ENCODE measurements around the gene TRIO.

TRIO gene

DNA sequence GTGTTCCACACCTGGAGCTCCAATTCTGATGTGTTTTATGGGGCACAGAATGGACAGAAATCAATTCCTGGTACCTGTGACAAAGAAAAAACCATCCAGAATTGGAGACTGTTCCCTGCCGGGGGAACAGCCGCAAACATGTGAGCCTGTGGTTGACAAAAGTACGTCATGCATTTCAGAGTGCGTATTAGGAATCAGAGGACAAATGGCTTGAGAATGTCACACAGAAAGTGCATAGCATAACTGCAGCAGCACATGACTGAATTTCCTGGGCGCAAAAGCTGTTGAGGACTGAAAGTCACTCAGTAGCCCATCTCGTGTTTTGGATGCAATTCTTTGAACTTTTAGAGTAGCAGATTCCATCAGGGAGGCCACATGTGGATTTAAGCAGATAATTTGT is 85.1 kb downstream of the TRIO start:
- H3K9ac ChIP-seq (ENCODE audit: low read depth, low read length) = no peak overlapping the region
- no peaks in the 10 kb centered on the region for H3K9me3 ChIP-seq (ENCODE audit: control insufficient read depth, insufficient read depth, low read length)
- H3K36me3 ChIP-seq (ENCODE audit: insufficient read depth, low read length) = no peaks in the 10 kb centered on the region
- H3K4me1 ChIP-seq (ENCODE audit: insufficient read depth, low read length) = peaks cover 50% of the 10 kb centered on the region

DNA sequence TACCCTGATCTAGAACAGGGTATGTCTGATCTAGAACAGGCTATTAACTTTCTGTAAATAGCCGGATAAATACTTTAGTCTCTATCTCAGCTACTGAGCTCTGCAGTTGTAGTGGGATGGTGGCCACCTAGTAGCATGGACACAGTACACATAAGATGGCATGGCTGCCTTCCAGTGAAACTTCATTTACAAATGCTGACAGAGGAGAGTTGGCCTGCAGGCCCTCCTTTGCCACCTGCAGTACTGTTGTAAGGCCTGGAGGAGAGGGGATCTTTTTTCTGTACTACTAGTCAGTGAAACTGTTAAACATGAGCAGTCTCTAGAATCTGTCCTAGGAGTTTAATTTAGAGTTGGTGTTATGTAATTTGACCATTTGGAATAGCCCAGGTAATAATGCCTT is 86.0 kb downstream of the TRIO start:
- Histone ChIP-seq H3K4me1 (ENCODE audit: insufficient read depth, low read length) (peaks cover 52% of the 10 kb centered on the region), H3K36me3 (ENCODE audit: insufficient read depth, low read length) (no peaks in the 10 kb centered on the region), H3K9me3 (ENCODE audit: control insufficient read depth, insufficient read depth, low read length) (no peaks in the 10 kb centered on the region), H3K9ac (ENCODE audit: low read depth, low read length) (no peak overlapping the region)

GRCh38 chr5:14229734-14230133 is 86.6 kb downstream of the TRIO start:
- Histone ChIP-seq H3K36me3 (ENCODE audit: insufficient read depth, low read length) (no peaks in the 10 kb centered on the region), H3K9ac (ENCODE audit: low read depth, low read length) (no peak overlapping the region), H3K4me1 (ENCODE audit: insufficient read depth, low read length) (peaks cover 49% of the 10 kb centered on the region), H3K9me3 (ENCODE audit: control insufficient read depth, insufficient read depth, low read length) (no peaks in the 10 kb centered on the region)

- Histone ChIP-seq H3K9me3 (ENCODE audit: control insufficient read depth, insufficient read depth, low read length) (no peaks in the 10 kb centered on the region), H3K4me1 (ENCODE audit: insufficient read depth, low read length) (peaks cover 39% of the 10 kb centered on the region), H3K36me3 (ENCODE audit: insufficient read depth, low read length) (no peaks in the 10 kb centered on the region), H3K9ac (ENCODE audit: low read depth, low read length) (no peak overlapping the region)
Measured at GRCh38 chr5:14231156-14231555, 88.0 kb downstream of the TRIO start.

- Histone ChIP-seq H3K36me3 (ENCODE audit: insufficient read depth, low read length) (no peaks in the 10 kb centered on the region), H3K9me3 (ENCODE audit: control insufficient read depth, insufficient read depth, low read length) (no peaks in the 10 kb centered on the region), H3K4me1 (ENCODE audit: insufficient read depth, low read length) (peaks cover 37% of the 10 kb centered on the region), H3K9ac (ENCODE audit: low read depth, low read length) (no peak overlapping the region)
Measured at GRCh38 chr5:14231890-14232289, 88.7 kb downstream of the TRIO start.

DNA sequence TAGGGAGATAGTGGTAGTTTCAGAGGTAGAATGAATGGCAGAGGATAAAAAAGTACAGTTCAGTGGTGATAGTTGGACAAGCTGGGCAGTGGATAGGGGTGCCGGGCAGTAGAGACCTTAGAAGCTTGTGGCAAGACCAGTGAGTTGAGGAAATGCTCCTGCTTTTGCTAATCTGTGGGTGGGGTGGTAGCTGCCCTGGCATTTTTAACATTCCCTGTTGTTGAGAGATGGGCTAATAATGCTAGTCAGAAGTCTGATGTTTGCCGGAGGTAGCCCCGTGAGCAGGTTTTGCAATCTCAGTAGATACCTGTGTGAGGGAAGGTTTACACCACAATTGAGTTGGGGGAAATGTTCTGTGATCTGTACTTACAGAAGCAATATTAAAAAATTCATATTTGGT is 91.1 kb downstream of the TRIO start:
- no peak overlapping the region for H3K9ac ChIP-seq (ENCODE audit: low read depth, low read length)
- H3K36me3 ChIP-seq (ENCODE audit: insufficient read depth, low read length) = no peaks in the 10 kb centered on the region
- no peaks in the 10 kb centered on the region for H3K9me3 ChIP-seq (ENCODE audit: control insufficient read depth, insufficient read depth, low read length)
- peaks cover 50% of the 10 kb centered on the region for H3K4me1 ChIP-seq (ENCODE audit: insufficient read depth, low read length)

- Histone ChIP-seq H3K9ac (ENCODE audit: low read depth, low read length) (no peak overlapping the region), H3K9me3 (ENCODE audit: control insufficient read depth, insufficient read depth, low read length) (no peaks in the 10 kb centered on the region), H3K4me1 (ENCODE audit: insufficient read depth, low read length) (peaks cover 40% of the 10 kb centered on the region), H3K36me3 (ENCODE audit: insufficient read depth, low read length) (no peaks in the 10 kb centered on the region)
Measured at GRCh38 chr5:14235872-14236271, 92.7 kb downstream of the TRIO start.

DNA sequence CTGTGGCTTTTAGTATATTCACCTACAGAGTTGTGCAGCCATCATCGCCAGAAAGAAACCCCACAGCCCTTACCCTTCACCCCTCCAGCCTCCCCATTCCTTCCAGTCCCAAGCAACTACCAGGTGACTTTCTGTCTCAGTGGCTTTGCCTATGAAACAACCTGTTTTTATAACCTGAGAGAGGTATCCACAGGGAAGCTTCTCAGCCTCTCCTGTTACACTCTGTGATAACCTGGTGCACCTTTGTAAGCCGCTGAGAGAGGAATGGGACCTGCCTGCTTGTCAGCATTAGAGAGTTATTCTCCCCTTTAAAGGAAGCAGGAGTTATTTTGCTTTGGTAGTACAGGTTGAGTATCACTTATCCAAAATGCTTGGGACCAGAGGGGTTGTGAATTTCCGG is 93.6 kb downstream of the TRIO start:
- Histone ChIP-seq H3K9me3 (ENCODE audit: control insufficient read depth, insufficient read depth, low read length) (no peaks in the 10 kb centered on the region), H3K4me1 (ENCODE audit: insufficient read depth, low read length) (peaks cover 33% of the 10 kb centered on the region), H3K9ac (ENCODE audit: low read depth, low read length) (no peak overlapping the region), H3K36me3 (ENCODE audit: insufficient read depth, low read length) (no peaks in the 10 kb centered on the region)

- H3K36me3 ChIP-seq (ENCODE audit: insufficient read depth, low read length) = no peaks in the 10 kb centered on the region
- H3K9ac ChIP-seq (ENCODE audit: low read depth, low read length) = no peak overlapping the region
- peaks cover 33% of the 10 kb centered on the region for H3K4me1 ChIP-seq (ENCODE audit: insufficient read depth, low read length)
- no peaks in the 10 kb centered on the region for H3K9me3 ChIP-seq (ENCODE audit: control insufficient read depth, insufficient read depth, low read length)
Measured at GRCh38 chr5:14237317-14238086, 94.4 kb downstream of the TRIO start.

- H3K36me3 ChIP-seq (ENCODE audit: insufficient read depth, low read length) = no peaks in the 10 kb centered on the region
- peaks cover 33% of the 10 kb centered on the region for H3K4me1 ChIP-seq (ENCODE audit: insufficient read depth, low read length)
Measured at GRCh38 chr5:14238272-14238671, 95.1 kb downstream of the TRIO start.

DNA sequence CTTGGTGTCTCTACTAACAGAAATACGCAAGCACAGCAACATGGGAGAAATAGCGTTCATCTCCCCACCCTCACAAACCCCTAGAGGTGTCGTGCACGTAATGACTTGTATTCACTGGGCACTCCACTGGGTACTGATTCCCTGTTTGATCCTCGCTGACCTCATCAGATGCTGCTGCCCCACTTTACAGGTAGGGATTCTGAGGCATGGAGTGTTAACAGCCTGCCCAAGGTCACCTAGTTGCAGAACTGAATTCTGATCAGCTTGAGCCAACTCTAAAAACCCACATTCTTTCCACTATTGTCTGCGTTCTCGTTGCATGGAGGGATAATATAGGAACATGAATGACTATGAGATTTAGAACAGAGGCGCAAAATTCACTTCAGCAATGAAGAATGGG is 96.3 kb downstream of the TRIO start:
- Histone ChIP-seq H3K9me3 (ENCODE audit: control insufficient read depth, insufficient read depth, low read length) (no peaks in the 10 kb centered on the region), H3K36me3 (ENCODE audit: insufficient read depth, low read length) (no peaks in the 10 kb centered on the region), H3K4me1 (ENCODE audit: insufficient read depth, low read length) (peaks cover 31% of the 10 kb centered on the region), H3K9ac (ENCODE audit: low read depth, low read length) (no peak overlapping the region)

More at GRCh38 chr5:14238272-14238671, 95.1 kb downstream of the TRIO start:
- no peak overlapping the region for H3K9ac ChIP-seq (ENCODE audit: low read depth, low read length)
- H3K9me3 ChIP-seq (ENCODE audit: control insufficient read depth, insufficient read depth, low read length) = no peaks in the 10 kb centered on the region

DNA sequence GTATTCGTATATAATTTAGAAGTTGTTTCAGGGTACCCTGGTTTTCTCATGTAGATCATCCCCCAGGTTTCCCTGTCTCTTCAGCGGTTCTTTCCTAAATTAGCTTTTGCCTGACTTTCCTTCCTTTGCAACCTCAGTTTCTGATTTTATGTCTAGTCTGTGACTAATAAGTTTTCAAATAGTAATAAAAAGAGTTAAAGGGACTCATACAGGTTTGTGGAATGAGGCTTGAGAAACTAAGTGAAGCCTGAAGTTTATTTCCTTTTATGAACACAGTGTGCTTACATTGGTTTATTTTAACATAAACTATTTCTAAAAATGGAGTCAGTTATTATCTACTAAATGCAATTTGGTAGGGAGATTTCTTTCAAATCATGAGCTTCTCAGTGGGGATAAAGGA is 96.8 kb downstream of the TRIO start:
- Histone ChIP-seq H3K9ac (ENCODE audit: low read depth, low read length) (no peak overlapping the region), H3K4me1 (ENCODE audit: insufficient read depth, low read length) (peaks cover 32% of the 10 kb centered on the region), H3K36me3 (ENCODE audit: insufficient read depth, low read length) (no peaks in the 10 kb centered on the region), H3K9me3 (ENCODE audit: control insufficient read depth, insufficient read depth, low read length) (no peaks in the 10 kb centered on the region)

DNA sequence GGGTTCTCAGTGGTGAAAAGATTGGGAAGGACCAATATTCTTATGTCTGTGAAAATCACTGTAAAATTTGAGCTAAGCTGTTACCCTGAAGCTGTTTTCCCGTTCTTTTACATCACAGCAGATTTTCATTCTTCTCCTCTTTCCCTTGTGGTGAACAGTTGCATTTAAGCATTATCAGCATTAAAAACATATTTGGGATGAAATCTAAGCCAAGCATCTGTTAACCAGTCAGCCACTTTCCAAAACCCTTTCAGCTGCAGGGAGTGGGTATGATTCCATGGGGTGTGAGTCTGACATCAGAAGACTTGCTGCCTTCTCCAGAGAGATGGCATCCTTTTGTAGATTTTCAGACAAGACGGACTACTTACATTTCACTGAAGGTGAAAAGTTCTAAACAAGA is 97.2 kb downstream of the TRIO start:
- H3K4me1 ChIP-seq (ENCODE audit: insufficient read depth, low read length) = peaks cover 36% of the 10 kb centered on the region
- no peak overlapping the region for H3K9ac ChIP-seq (ENCODE audit: low read depth, low read length)

DNA sequence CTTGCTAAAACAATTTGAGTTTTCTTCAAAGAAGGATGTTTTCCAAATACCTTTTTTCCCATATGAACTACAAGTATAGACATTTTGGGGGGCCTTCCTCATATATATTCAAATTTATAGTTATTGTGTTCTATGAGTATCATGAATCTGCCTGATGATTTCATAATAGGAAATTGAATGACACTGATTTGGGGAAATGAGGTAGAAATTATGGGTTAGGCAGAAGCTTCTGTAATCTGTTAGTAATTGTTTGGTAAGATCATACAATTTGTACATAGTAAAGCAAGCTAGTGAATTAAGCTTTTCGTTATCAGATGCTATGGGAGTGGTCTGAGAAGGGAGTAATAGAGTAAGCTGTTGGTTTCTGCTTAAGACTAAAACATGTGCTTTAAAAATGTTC is 98.0 kb downstream of the TRIO start:
- Histone ChIP-seq H3K36me3 (ENCODE audit: insufficient read depth, low read length) (no peaks in the 10 kb centered on the region), H3K4me1 (ENCODE audit: insufficient read depth, low read length) (peaks cover 43% of the 10 kb centered on the region), H3K9me3 (ENCODE audit: control insufficient read depth, insufficient read depth, low read length) (no peaks in the 10 kb centered on the region), H3K9ac (ENCODE audit: low read depth, low read length) (no peak overlapping the region)

More for the DNA sequence above, 97.2 kb downstream of the TRIO start:
- no peaks in the 10 kb centered on the region for H3K36me3 ChIP-seq (ENCODE audit: insufficient read depth, low read length)
- H3K9me3 ChIP-seq (ENCODE audit: control insufficient read depth, insufficient read depth, low read length) = no peaks in the 10 kb centered on the region

GRCh38 chr5:14242447-14242846 is 99.3 kb downstream of the TRIO start:
- no peaks in the 10 kb centered on the region for H3K36me3 ChIP-seq (ENCODE audit: insufficient read depth, low read length)
- no peak overlapping the region for H3K9ac ChIP-seq (ENCODE audit: low read depth, low read length)
- peaks cover 42% of the 10 kb centered on the region for H3K4me1 ChIP-seq (ENCODE audit: insufficient read depth, low read length)

More at GRCh38 chr5:14242447-14242846, 99.3 kb downstream of the TRIO start:
- no peaks in the 10 kb centered on the region for H3K9me3 ChIP-seq (ENCODE audit: control insufficient read depth, insufficient read depth, low read length)
